22Rv1 (cell line): ENCODE data around the gene PDZRN4.
"Not testable (repeated sequence)": the region's sequence is repeated elsewhere in the genome, so short reads cannot be mapped to it uniquely, and the experiment has no call there.

Experiments used
- H3K27ac ChIP-seq: fragments of 450-650 bp; 2 replicates; pipeline ENCODE4 v1.5.1; 2017
- CTCF ChIP-seq: fragments of 450-650 bp; IDR thresholded peaks from 2 replicates; pipeline ENCODE4 v1.5.1; 2017; ENCODE audit warnings: mild to moderate bottlenecking
- ZFX ChIP-seq: fragments of 450-650 bp; IDR thresholded peaks from 2 replicates; pipeline ENCODE4 v1.6.1; 2017; ENCODE audit warnings: antibody characterized with exemption, borderline replicate concordance

The PDZRN4 gene

DNA sequence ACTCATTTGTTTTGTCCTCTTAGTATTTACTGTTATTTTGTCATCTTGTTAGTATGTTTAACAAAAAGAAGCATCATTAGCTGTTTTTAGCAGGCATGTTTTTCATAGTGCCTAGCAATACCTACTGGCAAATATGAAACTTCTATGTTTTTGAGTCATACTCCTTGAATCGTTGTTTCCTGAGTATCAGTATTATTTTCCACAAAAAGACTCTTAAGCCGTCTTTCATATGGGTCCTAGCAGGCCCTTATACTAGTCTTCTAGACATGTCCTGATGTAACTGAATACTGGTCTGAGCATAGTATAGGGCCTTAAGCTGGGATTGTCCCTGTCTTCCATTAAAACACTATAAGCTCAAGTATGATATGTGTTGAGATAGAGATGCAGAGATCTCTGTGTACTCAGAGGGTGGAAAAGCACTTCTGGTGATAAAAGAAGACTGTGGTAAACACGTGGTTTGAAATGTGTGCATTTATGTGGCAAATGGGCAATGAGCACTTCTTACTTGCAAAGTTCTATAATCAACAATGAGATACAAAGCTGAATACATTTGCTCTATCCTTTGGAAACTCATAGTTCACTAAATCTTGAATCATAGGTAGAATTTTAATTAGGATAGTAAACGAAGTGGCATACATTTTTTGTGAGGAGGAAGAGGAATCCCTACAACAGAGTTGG, 348.8 kb downstream of the PDZRN4 start:
- TF ChIP-seq ZFX (no peak), CTCF (no peak)

GRCh38 chr12:41537522-41537921, 349.4 kb downstream of the PDZRN4 start:
- TF ChIP-seq CTCF, result no peak
- no peak for TF ChIP-seq ZFX
- H3K27ac ChIP-seq, result no peak overlapping the region

More for the DNA sequence above, 348.8 kb downstream of the PDZRN4 start:
- no peak overlapping the region for H3K27ac ChIP-seq

- H3K27ac ChIP-seq, result no peak overlapping the region
- TF ChIP-seq CTCF (no peak), ZFX (no peak)
Measured at GRCh38 chr12:41545761-41546160, 357.6 kb downstream of the PDZRN4 start.

DNA sequence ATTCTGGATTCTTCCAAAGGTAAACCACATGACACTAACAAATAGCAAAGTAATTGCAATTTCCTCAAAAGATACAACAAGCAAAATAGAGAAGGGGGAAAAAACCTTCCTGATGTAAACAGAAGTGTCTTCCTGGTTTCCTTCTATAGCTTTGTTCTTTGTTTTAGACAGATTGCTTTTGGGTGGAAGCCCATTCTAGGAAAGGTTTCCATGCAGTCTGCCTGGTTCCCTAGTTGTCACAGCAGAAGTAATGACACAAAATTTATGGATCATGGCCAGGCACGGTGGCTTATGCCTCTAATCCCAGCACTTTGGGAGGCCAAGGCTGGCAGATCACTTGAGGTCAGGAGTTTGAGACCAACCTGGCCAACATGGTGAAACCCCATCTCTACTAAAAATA, 359.0 kb downstream of the PDZRN4 start:
- H3K27ac ChIP-seq, result not testable (repeated sequence)

GRCh38 chr12:41548926-41549325, 360.8 kb downstream of the PDZRN4 start:
- H3K27ac ChIP-seq, result no peak overlapping the region

GRCh38 chr12:41552588-41552987, 364.5 kb downstream of the PDZRN4 start:
- TF ChIP-seq ZFX (no peak), CTCF (no peak)
- H3K27ac ChIP-seq, result no peak overlapping the region

More at GRCh38 chr12:41548926-41549325, 360.8 kb downstream of the PDZRN4 start:
- TF ChIP-seq ZFX, result no peak
- no peak for TF ChIP-seq CTCF

GRCh38 chr12:41556176-41556575, 368.1 kb downstream of the PDZRN4 start:
- no peak for TF ChIP-seq ZFX
- no peak for TF ChIP-seq CTCF
- no peak overlapping the region for H3K27ac ChIP-seq

DNA sequence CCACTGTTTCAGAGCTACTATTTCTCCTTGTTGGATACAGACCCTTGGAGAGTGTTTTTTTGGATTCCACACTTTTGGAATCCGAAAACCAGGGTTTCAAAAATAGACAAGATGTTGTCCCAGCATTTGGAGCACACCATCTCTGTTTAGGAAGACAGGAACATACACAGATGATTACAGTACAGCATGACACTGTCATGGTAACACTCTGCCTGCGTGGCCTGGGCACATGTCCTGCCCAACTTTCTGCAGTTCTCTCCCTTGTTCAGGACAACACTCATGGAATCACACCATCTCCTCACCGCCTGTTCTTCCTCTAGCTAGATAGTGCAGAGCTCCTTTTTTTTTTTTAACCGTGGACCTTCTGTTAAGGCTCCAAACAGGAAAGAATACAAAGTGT, 369.2 kb downstream of the PDZRN4 start:
- TF ChIP-seq CTCF, result no peak
- no peak for TF ChIP-seq ZFX
- no peak overlapping the region for H3K27ac ChIP-seq
